ENCODE measurements around the gene LRRC8D. TPM values are rescaled to one million over a fixed set of nuclear protein-coding genes. Genes with fewer than 3 reads are reported as not detected.
A peak's percentile ranks its signal among the peaks of the same experiment; 100 is the strongest.

Gene LRRC8D
- total and polyA plus RNA-seq, 8 donors = under 0.01 to 13.8 (median 5.2) TPM

DNA sequence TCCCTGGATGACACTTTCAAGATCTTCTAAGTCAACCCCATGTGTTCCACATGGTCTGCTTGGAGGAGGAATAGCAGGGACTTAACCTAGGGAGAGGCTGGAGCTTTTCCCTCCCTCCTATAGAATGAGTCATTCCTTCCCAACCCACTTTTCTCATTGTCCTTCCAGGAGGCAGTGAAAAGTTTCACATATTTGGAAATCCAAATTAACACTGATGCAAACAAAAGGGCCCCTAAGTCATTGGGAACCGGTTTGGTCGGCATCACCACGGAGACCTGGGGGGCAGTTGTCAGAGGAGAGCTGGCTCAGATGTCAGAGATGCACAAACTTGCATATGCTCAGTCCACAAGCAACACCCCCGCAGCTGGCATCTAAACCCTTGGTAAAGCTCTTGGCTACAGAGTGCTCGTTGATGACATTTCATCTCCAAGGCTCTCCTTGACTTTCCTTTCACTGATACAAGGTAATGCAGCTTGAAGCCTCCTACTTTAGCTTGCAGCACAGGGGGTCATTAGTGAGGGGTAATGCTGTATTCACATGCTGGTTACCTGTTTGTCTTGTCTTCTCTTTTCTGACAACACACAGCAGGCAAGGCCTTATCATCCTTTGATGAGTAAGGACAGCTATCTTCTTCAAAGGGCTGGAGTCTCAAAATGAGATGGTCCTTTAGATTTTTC lies 12.3 kb upstream of the LRRC8D start:
- 32 to 47% (median 39%) methylated on average over 5 of the region's 5 CpGs for WGBS, 5 donors
- Histone ChIP-seq H3K36me3 (no peaks in the 10 kb centered on the region), H3K27ac (no peak overlapping the region), H3K4me3 (no peak overlapping the region), H3K27me3 (no peaks in the 10 kb centered on the region), H3K9me3 (no peaks in the 10 kb centered on the region), H3K4me1 (peaks cover 0 to 5% (median 2%) of the 10 kb centered on the region in 4 donors)
- TF ChIP-seq POLR2AphosphoS5 (IDR thresholded peaks at IDR 0.05) (no peak), POLR2A (IDR thresholded peaks at IDR 0.05) (no peak), EP300 (IDR thresholded peaks at IDR 0.05) (no peak)
- TF ChIP-seq, protein P1, sequence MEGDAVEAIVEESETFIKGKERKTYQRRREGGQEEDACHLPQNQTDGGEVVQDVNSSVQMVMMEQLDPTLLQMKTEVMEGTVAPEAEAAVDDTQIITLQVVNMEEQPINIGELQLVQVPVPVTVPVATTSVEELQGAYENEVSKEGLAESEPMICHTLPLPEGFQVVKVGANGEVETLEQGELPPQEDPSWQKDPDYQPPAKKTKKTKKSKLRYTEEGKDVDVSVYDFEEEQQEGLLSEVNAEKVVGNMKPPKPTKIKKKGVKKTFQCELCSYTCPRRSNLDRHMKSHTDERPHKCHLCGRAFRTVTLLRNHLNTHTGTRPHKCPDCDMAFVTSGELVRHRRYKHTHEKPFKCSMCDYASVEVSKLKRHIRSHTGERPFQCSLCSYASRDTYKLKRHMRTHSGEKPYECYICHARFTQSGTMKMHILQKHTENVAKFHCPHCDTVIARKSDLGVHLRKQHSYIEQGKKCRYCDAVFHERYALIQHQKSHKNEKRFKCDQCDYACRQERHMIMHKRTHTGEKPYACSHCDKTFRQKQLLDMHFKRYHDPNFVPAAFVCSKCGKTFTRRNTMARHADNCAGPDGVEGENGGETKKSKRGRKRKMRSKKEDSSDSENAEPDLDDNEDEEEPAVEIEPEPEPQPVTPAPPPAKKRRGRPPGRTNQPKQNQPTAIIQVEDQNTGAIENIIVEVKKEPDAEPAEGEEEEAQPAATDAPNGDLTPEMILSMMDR (IDR thresholded peaks at IDR 0.05) = no peak
- peak in 1 of 2 donors; percentile 38 for DNase-seq
- intact Hi-C loops (cut with DNase I; ENCODE audit: low total_unique reads) = loop anchor here (5.0 kb wide), 1 partner anchor 179 kb away; no protein-coding TSS in a partner anchor

DNA sequence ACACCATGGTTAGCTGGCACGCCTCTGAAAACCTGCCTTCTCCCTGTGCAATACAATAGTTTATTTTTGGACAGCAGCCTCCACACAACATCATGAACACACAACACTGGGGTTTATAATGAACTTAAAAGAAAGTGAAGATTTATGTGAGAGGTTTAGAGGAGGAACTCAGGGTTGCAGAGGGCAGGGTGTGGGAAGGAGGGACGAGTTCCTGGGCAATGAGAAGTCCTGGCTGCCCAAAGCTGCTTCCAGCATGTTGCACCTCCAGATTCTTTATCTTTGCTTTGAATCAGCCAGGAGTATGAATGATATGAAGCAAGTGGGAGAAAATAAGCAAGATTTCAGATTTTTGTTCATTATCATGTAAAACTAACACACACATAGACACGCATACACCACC lies 11.3 kb upstream of the LRRC8D start:
- no peaks in the 10 kb centered on the region for H3K9me3 ChIP-seq
- H3K27me3 ChIP-seq = no peaks in the 10 kb centered on the region
- TF ChIP-seq POLR2AphosphoS5 (IDR thresholded peaks at IDR 0.05) (no peak), EP300 (IDR thresholded peaks at IDR 0.05) (no peak), POLR2A (IDR thresholded peaks at IDR 0.05) (no peak)
- TF ChIP-seq, protein P1 (IDR thresholded peaks at IDR 0.05) = no peak
- H3K36me3 ChIP-seq = no peaks in the 10 kb centered on the region
- H3K4me3 ChIP-seq = no peak overlapping the region
- intact Hi-C loops (cut with DNase I; ENCODE audit: low total_unique reads) = loop anchor here (5.0 kb wide), 1 partner anchor 178 kb away; no protein-coding TSS in a partner anchor
- 78 to 84% (median 82%) methylated on average over 3 of the region's 3 CpGs for WGBS, 5 donors
- peaks cover 0 to 5% (median 2%) of the 10 kb centered on the region in 4 donors for H3K4me1 ChIP-seq
- no peak for DNase-seq
- no peak overlapping the region for H3K27ac ChIP-seq

DNA sequence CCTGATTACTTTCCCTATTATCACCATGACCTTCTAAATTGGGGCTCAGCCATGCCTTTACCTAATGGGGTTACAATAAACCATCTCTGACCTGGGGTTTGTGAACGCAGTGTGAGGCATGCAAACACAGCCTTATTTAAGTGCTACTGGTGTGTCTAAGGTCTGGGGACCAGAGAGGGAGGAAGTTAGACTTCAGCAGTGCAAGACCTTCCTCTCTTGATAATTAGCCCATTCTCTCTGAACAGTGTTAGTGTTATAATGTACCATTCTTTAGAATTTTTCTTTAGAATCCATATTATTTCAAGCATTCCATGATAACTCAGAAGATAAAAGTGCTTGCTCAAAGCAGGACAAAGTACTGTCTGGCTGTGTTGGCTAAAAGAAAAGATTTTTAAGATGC lies 10.5 kb upstream of the LRRC8D start:
- Histone ChIP-seq H3K4me1 (no peaks in the 10 kb centered on the region), H3K9me3 (no peaks in the 10 kb centered on the region), H3K4me3 (no peak overlapping the region), H3K27ac (no peak overlapping the region), H3K27me3 (no peaks in the 10 kb centered on the region), H3K36me3 (no peaks in the 10 kb centered on the region)
- no peak for TF ChIP-seq POLR2AphosphoS5 (IDR thresholded peaks at IDR 0.05)
- TF ChIP-seq POLR2A (IDR thresholded peaks at IDR 0.05) = no peak
- TF ChIP-seq EP300 (IDR thresholded peaks at IDR 0.05) = no peak
- TF ChIP-seq, protein P1 (IDR thresholded peaks at IDR 0.05) = no peak
- DNase-seq = no peak
- 38 to 67% (median 47%) methylated on average over 1 of the region's 1 CpG for WGBS, 5 donors
- intact Hi-C loops (cut with DNase I; ENCODE audit: low total_unique reads) = no loop called here

DNA sequence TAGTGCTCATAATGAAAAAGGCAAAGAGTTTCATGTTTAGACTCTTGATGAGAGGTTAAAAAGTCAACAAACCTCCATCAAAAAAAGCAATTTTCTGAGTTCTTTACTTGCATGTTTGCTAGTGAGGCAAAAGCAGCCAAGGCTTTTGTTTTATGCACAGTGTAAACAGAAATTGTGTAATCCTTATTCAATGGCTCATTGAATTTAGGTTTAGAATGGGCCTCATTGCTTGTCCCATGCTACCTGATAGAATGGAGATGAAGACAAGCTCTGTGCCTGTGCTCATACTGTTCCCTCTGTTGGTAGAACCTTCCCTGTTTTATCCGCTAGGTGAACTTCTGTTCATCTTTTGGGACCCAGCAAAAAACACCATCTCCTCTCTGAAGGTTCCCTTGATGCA lies 10.0 kb upstream of the LRRC8D start:
- TF ChIP-seq POLR2A (IDR thresholded peaks at IDR 0.05) (no peak), POLR2AphosphoS5 (IDR thresholded peaks at IDR 0.05) (no peak), EP300 (IDR thresholded peaks at IDR 0.05) (no peak)
- TF ChIP-seq, protein P1 (IDR thresholded peaks at IDR 0.05) = no peak
- no peaks in the 10 kb centered on the region for H3K36me3 ChIP-seq
- H3K9me3 ChIP-seq = no peaks in the 10 kb centered on the region
- no peaks in the 10 kb centered on the region for H3K27me3 ChIP-seq
- no peak for DNase-seq
- 95 to 100% (median 97%) methylated on average over 1 of the region's 1 CpG for WGBS, 5 donors
- no peaks in the 10 kb centered on the region for H3K4me1 ChIP-seq
- H3K27ac ChIP-seq = no peak overlapping the region
- intact Hi-C loops (cut with DNase I; ENCODE audit: low total_unique reads) = no loop called here
- H3K4me3 ChIP-seq = no peak overlapping the region

Measured in stomach (tissue), 9 donors.